Vagina (tissue), 2 donors: ENCODE results near the gene TRAF2. TPM values are rescaled to one million over a fixed set of nuclear protein-coding genes. Genes with fewer than 3 reads are reported as not detected.

ENCODE experiments used
- DNase-seq, 2 donors: peaks; one replicate each; pipeline ENCODE4 v3.0.0-alpha.2; 2017; ENCODE audit errors: extremely low spot score in 2 of 2
- H3K27ac ChIP-seq: fragments of 200-600 bp; sonication (generic); one replicate; pipeline ENCODE4 v1.5.1; 2019
- H3K27me3 ChIP-seq: fragments of 200-600 bp; sonication (generic); one replicate; pipeline ENCODE4 v1.5.1; 2019
- H3K36me3 ChIP-seq, 2 donors: fragments of 200-600 bp; sonication (generic); one replicate each; pipeline ENCODE4 v1.5.1; 2017 to 2019
- H3K4me1 ChIP-seq: fragments of 200-600 bp; sonication (generic); one replicate; pipeline ENCODE4 v1.5.1; 2019
- H3K4me3 ChIP-seq, 2 donors: fragments of 200-600 bp; sonication (generic); 1 replicate in 1 of 2; 2 replicates in 1 of 2; pipeline ENCODE4 v1.5.1; 2016 to 2019
- H3K9me3 ChIP-seq: fragments of 200-600 bp; sonication (generic); one replicate; pipeline ENCODE4 v1.5.1; 2019
- CTCF ChIP-seq, 3 experiments: fragments of 450-650 bp in 2 of 3; fragments of 200-600 bp in 1 of 3; sonication (generic) in 1 of 3; IDR thresholded peaks; one replicate each; pipeline ENCODE4 v1.5.1; 2017 to 2019; ENCODE audit warnings: antibody characterized with exemption in 3 of 3, mild to moderate bottlenecking in 2 of 3, moderate library complexity in 2 of 3
- POLR2A ChIP-seq, 2 donors: fragments of 450-650 bp; IDR thresholded peaks; one replicate each; pipeline ENCODE4 v1.6.1; 2017; ENCODE audit warnings: antibody characterized with exemption in 2 of 2, mild to moderate bottlenecking in 2 of 2, moderate library complexity in 2 of 2
- POLR2AphosphoS5 ChIP-seq, 2 donors: sonication (generic); formaldehyde crosslinking; IDR thresholded peaks; one replicate each; pipeline ENCODE4 v1.9.0; 2017; ENCODE audit warnings: antibody characterized with exemption in 2 of 2, mild to moderate bottlenecking in 2 of 2, low read depth in 1 of 2; ENCODE audit not compliant: insufficient read depth in 1 of 2
- intact Hi-C: fragments of 100-400 bp; cut with DNase I; formaldehyde crosslinking; loops from one replicate; pipeline ENCODE4 v1.15.1; 2023
- total RNA-seq: library from RNA; depleted of rRNA; stranded (reverse); fragments of >200 nt; gene quantifications from one replicate; pipeline ENCODE4 v1.2.3, GENCODE V29; 2016

The TRAF2 gene
- total RNA-seq, 1 donor from 2014 or later, result 12.8 TPM

GRCh38 chr9:136971746-136972145 is 85.4 kb downstream of the TRAF2 start:
- no peak for DNase-seq
- Histone ChIP-seq H3K27ac (no peak overlapping the region), H3K4me1 (peaks cover 27% of the 10 kb centered on the region), H3K9me3 (no peaks in the 10 kb centered on the region), H3K36me3 (no peaks in the 10 kb centered on the region), H3K27me3 (no peaks in the 10 kb centered on the region), H3K4me3 (no peak overlapping the region)
- intact Hi-C loops, result no loop called here
- TF ChIP-seq POLR2A (IDR thresholded peaks at IDR 0.05) (no peak), POLR2AphosphoS5 (IDR thresholded peaks at IDR 0.05; ENCODE audit: insufficient read depth in 1 of 2, low read depth in 1 of 2) (no peak), CTCF (IDR thresholded peaks at IDR 0.05) (no peak)

- Histone ChIP-seq H3K27me3 (no peaks in the 10 kb centered on the region), H3K36me3 (no peaks in the 10 kb centered on the region), H3K9me3 (no peaks in the 10 kb centered on the region), H3K27ac (no peak overlapping the region), H3K4me3 (no peak overlapping the region), H3K4me1 (peaks cover 32% of the 10 kb centered on the region)
- no peak for DNase-seq
- no peak for TF ChIP-seq POLR2A (IDR thresholded peaks at IDR 0.05)
- TF ChIP-seq POLR2AphosphoS5 (IDR thresholded peaks at IDR 0.05; ENCODE audit: insufficient read depth in 1 of 2, low read depth in 1 of 2), result no peak
- TF ChIP-seq CTCF (IDR thresholded peaks at IDR 0.05), result no peak
- intact Hi-C loops, result no loop called here
Observed at GRCh38 chr9:136972335-136972734, 86.0 kb downstream of the TRAF2 start.

- TF ChIP-seq POLR2AphosphoS5 (IDR thresholded peaks at IDR 0.05; ENCODE audit: insufficient read depth in 1 of 2, low read depth in 1 of 2) (no peak), POLR2A (IDR thresholded peaks at IDR 0.05) (no peak), CTCF (IDR thresholded peaks at IDR 0.05) (no peak)
- no peaks in the 10 kb centered on the region for H3K27me3 ChIP-seq
- peaks cover 35% of the 10 kb centered on the region for H3K4me1 ChIP-seq
- H3K9me3 ChIP-seq, result no peaks in the 10 kb centered on the region
- DNase-seq, result no peak
- intact Hi-C loops, result no loop called here
- no peak overlapping the region for H3K27ac ChIP-seq
- H3K36me3 ChIP-seq, result no peaks in the 10 kb centered on the region
- no peak overlapping the region for H3K4me3 ChIP-seq
Observed at GRCh38 chr9:136972743-136973142, 86.4 kb downstream of the TRAF2 start.

- Histone ChIP-seq H3K36me3 (no peaks in the 10 kb centered on the region), H3K4me1 (peaks cover 42% of the 10 kb centered on the region), H3K9me3 (no peaks in the 10 kb centered on the region), H3K27me3 (no peaks in the 10 kb centered on the region), H3K27ac (no peak overlapping the region), H3K4me3 (no peak overlapping the region)
- no peak for TF ChIP-seq CTCF (IDR thresholded peaks at IDR 0.05)
- TF ChIP-seq POLR2AphosphoS5 (IDR thresholded peaks at IDR 0.05; ENCODE audit: insufficient read depth in 1 of 2, low read depth in 1 of 2), result no peak
- TF ChIP-seq POLR2A (IDR thresholded peaks at IDR 0.05), result no peak
- DNase-seq, result no peak
- intact Hi-C loops, result no loop called here
Observed at GRCh38 chr9:136973618-136974617, 87.6 kb downstream of the TRAF2 start.
